ENCODE data around the gene AGBL1. TPM values are rescaled to one million over a fixed set of nuclear protein-coding genes. Genes with fewer than 3 reads are reported as not detected.

Gene AGBL1
- total RNA-seq, 1 donor from 2014 or later, result 5.5 TPM

- Histone ChIP-seq H3K9ac (no peak overlapping the region), H3K27me3 (no peaks in the 10 kb centered on the region), H3K79me2 (ENCODE audit: low read depth) (no peaks in the 10 kb centered on the region), H3K4me3 (no peak overlapping the region), H3K9me3 (ENCODE audit: low read depth) (no peaks in the 10 kb centered on the region), H3K36me3 (no peaks in the 10 kb centered on the region), H3K4me2 (no peak overlapping the region), H3F3A (ENCODE audit: low read depth) (peaks cover 6% of the 10 kb centered on the region), H3K27ac (no peak overlapping the region), H2AFZ (replicated peaks) (no peak overlapping the region), H3K4me1 (no peaks in the 10 kb centered on the region), H4K20me1 (ENCODE audit: low read depth) (no peaks in the 10 kb centered on the region)
- Mint-ChIP-seq H3K27ac (no peak overlapping the region), H3K4me1 (no peaks in the 10 kb centered on the region), H3K27me3 (ENCODE audit: insufficient read depth, low read depth) (peaks cover 4% of the 10 kb centered on the region), H3K4me3 (no peak overlapping the region), H3K9me3 (peaks cover 9% of the 10 kb centered on the region), H3K36me3 (no peaks in the 10 kb centered on the region)
- no peak for DNase-seq (ENCODE audit: low spot score)
- no peak for TF ChIP-seq EZH2phosphoT487 (IDR thresholded peaks at IDR 0.05)
- no peak for TF ChIP-seq EZH2 (IDR thresholded peaks at IDR 0.05)
- TF ChIP-seq CTCF (IDR thresholded peaks at IDR 0.05), result no peak
These were observed 125.4 kb downstream of the AGBL1 start for GRCh38 chr15:86205096-86205495.

GRCh38 chr15:86213420-86213819, 133.7 kb downstream of the AGBL1 start:
- TF ChIP-seq CTCF (IDR thresholded peaks at IDR 0.05) (peak; percentile 48), EZH2 (IDR thresholded peaks at IDR 0.05) (no peak)
- Histone ChIP-seq H3K36me3 (no peaks in the 10 kb centered on the region), H3K4me2 (no peak overlapping the region), H3K27ac (no peak overlapping the region), H3K4me3 (no peak overlapping the region), H2AFZ (replicated peaks) (no peak overlapping the region), H3K4me1 (no peaks in the 10 kb centered on the region), H3K9ac (no peak overlapping the region), H3K9me3 (ENCODE audit: low read depth) (peaks cover 3% of the 10 kb centered on the region), H3K27me3 (no peaks in the 10 kb centered on the region), H4K20me1 (ENCODE audit: low read depth) (no peaks in the 10 kb centered on the region), H3K79me2 (ENCODE audit: low read depth) (no peaks in the 10 kb centered on the region), H3F3A (ENCODE audit: low read depth) (no peaks in the 10 kb centered on the region)
- Mint-ChIP-seq H3K4me3 (no peak overlapping the region), H3K36me3 (peaks cover 5% of the 10 kb centered on the region), H3K27me3 (ENCODE audit: insufficient read depth, low read depth) (peaks cover 2% of the 10 kb centered on the region), H3K27ac (no peak overlapping the region), H3K4me1 (no peaks in the 10 kb centered on the region), H3K9me3 (peaks cover 40% of the 10 kb centered on the region)
- no peak for DNase-seq (ENCODE audit: low spot score)

GRCh38 chr15:86213888-86214287, 134.2 kb downstream of the AGBL1 start:
- H3K9me3 Mint-ChIP-seq, result peaks cover 38% of the 10 kb centered on the region
- Histone ChIP-seq H3K36me3 (no peaks in the 10 kb centered on the region), H3K4me3 (no peak overlapping the region), H3K4me1 (no peaks in the 10 kb centered on the region), H3K9ac (no peak overlapping the region), H3K4me2 (no peak overlapping the region), H3K27ac (no peak overlapping the region), H4K20me1 (ENCODE audit: low read depth) (no peaks in the 10 kb centered on the region), H2AFZ (replicated peaks) (no peak overlapping the region), H3F3A (ENCODE audit: low read depth) (no peaks in the 10 kb centered on the region), H3K9me3 (ENCODE audit: low read depth) (peaks cover 3% of the 10 kb centered on the region), H3K27me3 (no peaks in the 10 kb centered on the region), H3K79me2 (ENCODE audit: low read depth) (no peaks in the 10 kb centered on the region)
- H3K4me1 Mint-ChIP-seq, result no peaks in the 10 kb centered on the region
- no peak overlapping the region for H3K27ac Mint-ChIP-seq
- no peak for DNase-seq (ENCODE audit: low spot score)
- peaks cover 2% of the 10 kb centered on the region for H3K27me3 Mint-ChIP-seq (ENCODE audit: insufficient read depth, low read depth)
- H3K4me3 Mint-ChIP-seq, result no peak overlapping the region
- TF ChIP-seq EZH2phosphoT487 (IDR thresholded peaks at IDR 0.05) (no peak), CTCF (IDR thresholded peaks at IDR 0.05) (no peak), EZH2 (IDR thresholded peaks at IDR 0.05) (no peak)
- H3K36me3 Mint-ChIP-seq, result peaks cover 5% of the 10 kb centered on the region

All from neural progenitor cell (in vitro differentiated cells).